ENCODE results near the gene SCG3. TPM values are rescaled to one million over a fixed set of nuclear protein-coding genes. Genes with fewer than 3 reads are reported as not detected.

Gene SCG3
- total and polyA plus RNA-seq, 2 of the 13 experiments (the other 11 are each of a cell fraction or from before 2014, with no cell fraction given), result not detected

DNA sequence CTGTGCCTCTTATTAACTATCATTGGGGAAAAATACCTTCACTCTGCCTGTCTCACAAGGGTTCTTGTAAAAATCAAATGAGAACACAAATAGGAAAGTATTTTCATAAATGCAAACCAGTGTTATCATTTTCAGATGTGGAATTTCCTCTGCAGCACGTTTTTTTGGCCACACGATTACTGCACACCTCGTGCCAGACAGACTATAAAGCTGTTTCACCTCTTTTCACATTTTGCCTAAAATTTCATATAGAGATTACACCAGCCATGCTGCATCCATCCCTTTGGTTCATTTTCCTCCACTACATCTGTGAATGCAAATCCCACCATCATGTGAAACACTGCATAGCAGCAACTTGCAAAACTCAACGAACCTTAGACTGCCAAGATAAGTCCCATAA, 68.9 kb downstream of the SCG3 start (continued):
- TF ChIP-seq, protein P1, sequence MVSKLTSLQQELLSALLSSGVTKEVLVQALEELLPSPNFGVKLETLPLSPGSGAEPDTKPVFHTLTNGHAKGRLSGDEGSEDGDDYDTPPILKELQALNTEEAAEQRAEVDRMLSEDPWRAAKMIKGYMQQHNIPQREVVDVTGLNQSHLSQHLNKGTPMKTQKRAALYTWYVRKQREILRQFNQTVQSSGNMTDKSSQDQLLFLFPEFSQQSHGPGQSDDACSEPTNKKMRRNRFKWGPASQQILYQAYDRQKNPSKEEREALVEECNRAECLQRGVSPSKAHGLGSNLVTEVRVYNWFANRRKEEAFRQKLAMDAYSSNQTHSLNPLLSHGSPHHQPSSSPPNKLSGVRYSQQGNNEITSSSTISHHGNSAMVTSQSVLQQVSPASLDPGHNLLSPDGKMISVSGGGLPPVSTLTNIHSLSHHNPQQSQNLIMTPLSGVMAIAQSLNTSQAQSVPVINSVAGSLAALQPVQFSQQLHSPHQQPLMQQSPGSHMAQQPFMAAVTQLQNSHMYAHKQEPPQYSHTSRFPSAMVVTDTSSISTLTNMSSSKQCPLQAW (CRISPR knock-in tag; IDR thresholded peaks at IDR 0.05), result no peak
- TF ChIP-seq RORA (CRISPR knock-in tag; IDR thresholded peaks at IDR 0.05), result no peak
- TF ChIP-seq ZFP37 (CRISPR knock-in tag; IDR thresholded peaks at IDR 0.05; ENCODE audit: borderline replicate concordance), result no peak
- TF ChIP-seq NKX3-1 (CRISPR knock-in tag; IDR thresholded peaks at IDR 0.05), result no peak
- TF ChIP-seq ATRX (CRISPR knock-in tag; IDR thresholded peaks at IDR 0.05; ENCODE audit: borderline replicate concordance), result no peak
- no peak for TF ChIP-seq SCMH1 (CRISPR knock-in tag; IDR thresholded peaks at IDR 0.05; ENCODE audit: borderline replicate concordance)
- TF ChIP-seq, protein P2, sequence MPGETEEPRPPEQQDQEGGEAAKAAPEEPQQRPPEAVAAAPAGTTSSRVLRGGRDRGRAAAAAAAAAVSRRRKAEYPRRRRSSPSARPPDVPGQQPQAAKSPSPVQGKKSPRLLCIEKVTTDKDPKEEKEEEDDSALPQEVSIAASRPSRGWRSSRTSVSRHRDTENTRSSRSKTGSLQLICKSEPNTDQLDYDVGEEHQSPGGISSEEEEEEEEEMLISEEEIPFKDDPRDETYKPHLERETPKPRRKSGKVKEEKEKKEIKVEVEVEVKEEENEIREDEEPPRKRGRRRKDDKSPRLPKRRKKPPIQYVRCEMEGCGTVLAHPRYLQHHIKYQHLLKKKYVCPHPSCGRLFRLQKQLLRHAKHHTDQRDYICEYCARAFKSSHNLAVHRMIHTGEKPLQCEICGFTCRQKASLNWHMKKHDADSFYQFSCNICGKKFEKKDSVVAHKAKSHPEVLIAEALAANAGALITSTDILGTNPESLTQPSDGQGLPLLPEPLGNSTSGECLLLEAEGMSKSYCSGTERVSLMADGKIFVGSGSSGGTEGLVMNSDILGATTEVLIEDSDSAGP (CRISPR knock-in tag; IDR thresholded peaks at IDR 0.05; ENCODE audit: borderline replicate concordance), result no peak
- no peak for TF ChIP-seq TSC22D2 (CRISPR knock-in tag; IDR thresholded peaks at IDR 0.05; ENCODE audit: borderline replicate concordance)
- TF ChIP-seq, protein P3, sequence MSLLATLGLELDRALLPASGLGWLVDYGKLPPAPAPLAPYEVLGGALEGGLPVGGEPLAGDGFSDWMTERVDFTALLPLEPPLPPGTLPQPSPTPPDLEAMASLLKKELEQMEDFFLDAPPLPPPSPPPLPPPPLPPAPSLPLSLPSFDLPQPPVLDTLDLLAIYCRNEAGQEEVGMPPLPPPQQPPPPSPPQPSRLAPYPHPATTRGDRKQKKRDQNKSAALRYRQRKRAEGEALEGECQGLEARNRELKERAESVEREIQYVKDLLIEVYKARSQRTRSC (CRISPR knock-in tag; IDR thresholded peaks at IDR 0.05; ENCODE audit: low read depth), result no peak
